Activated CD8-positive, alpha-beta memory T cell treated with anti-CD3 and anti-CD28 coated beads, Interleukin-2, amount 50 U/mL, for 24 hours (primary cell): ENCODE data around the gene XRCC2.

ENCODE experiments used
- DNase-seq: peaks from one replicate; pipeline ENCODE4 v3.0.0-alpha.2; 2020; ENCODE audit errors: extremely low read depth

XRCC2 gene

DNA sequence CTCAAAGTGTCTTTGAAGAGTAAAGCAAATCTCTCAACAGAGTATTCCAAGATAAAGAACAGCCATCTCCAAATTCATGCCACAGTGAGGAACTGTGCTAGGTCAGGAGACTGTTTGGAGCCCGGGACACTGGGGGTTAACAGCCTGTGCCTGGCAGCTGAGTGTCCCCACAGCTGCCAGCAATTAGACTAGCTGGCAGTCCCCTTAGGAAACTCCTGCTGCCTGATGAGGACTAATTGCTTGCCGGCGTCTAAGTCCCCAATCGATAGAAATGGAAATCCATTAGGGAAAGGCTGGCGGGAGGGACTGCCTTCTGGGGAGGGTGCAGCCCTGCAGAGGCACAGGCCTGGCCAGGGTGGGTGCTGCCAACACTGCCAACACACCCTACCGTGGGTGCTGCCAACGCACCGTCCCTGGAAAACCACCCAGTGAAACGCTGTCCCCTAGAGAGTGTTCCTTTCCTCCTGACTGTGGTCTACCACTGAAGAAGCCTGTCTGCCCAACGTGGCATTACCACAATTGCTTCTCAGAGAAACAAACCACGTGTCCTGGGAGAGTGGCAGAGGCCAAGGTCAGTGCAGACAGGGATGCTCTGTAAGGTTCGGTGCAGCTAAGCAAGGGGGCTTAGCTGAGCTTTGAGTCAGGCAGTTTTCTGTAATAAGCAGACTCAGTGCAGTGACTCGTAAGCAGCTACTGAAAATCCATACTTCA lies 60.8 kb downstream of the XRCC2 start:
- no peak for DNase-seq

DNA sequence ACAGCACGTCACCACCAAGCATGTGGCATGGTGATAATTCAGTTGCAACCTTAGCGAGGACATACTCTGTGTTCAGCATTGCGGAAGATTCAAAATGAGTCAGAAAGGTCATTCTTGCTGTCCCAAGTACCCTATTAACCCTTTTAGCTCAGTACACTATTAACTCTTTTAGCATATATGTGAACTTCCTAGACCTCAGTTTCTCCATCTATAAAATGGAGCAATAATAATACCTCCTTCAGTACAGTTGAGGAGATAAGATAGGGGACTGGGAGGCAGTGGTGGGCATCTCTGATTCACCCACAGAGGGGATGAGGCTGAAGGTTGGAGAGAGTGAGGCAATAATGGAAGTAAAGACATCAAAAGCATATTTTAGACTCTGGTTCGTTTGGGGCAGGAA lies 67.3 kb downstream of the XRCC2 start:
- DNase-seq, result no peak

- DNase-seq, result no peak
Measured at GRCh38 chr7:152608208-152608607, 67.7 kb downstream of the XRCC2 start.

GRCh38 chr7:152607007-152607406 lies 68.9 kb downstream of the XRCC2 start:
- DNase-seq, result no peak

DNA sequence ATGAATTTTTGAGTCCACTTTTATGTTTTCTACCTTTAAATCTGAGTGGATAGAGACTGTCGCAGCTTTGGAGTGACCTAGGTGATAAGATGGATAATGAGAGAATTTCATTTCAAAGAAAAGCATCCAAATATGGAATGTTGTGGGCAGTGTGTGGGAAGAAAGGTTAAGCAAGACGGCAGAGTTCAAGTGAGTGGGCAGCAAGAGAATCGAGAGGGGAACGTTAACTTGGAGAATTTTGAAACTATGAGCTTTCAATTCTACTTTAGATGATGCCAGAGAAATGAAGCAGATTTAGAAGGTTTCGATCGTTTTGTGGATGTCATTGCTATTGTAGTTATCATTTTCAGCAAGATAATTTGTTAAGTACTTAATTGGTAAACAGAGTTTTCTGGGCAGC lies 73.0 kb downstream of the XRCC2 start:
- DNase-seq, result no peak

DNA sequence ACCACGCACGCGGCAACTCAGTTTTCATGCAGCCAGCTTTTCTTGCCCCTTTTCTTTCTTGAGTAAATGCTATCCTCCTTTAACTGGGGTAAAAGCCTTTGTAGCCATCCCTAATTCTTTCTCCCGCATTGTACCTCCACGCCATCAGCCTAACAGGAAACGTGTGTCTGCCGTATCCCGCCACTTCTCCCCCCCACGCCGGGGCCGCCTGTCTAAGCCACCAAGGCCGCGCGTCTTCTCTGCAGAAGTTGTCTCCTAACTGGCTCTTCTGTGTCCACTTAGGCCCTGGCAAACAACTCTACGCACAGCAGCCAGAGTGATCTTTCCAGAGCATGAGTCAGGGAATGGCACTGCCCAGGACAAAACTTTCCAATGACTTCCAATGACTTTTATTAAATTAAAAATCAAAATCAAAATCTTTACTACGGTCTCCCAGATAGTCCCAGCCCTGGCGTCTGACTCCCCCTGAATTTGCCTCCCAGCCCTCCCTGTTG lies 74.6 kb downstream of the XRCC2 start:
- no peak for DNase-seq

GRCh38 chr7:152600266-152600665 lies 75.7 kb downstream of the XRCC2 start:
- DNase-seq, result no peak

GRCh38 chr7:152597507-152597906 lies 78.4 kb downstream of the XRCC2 start:
- no peak for DNase-seq

DNA sequence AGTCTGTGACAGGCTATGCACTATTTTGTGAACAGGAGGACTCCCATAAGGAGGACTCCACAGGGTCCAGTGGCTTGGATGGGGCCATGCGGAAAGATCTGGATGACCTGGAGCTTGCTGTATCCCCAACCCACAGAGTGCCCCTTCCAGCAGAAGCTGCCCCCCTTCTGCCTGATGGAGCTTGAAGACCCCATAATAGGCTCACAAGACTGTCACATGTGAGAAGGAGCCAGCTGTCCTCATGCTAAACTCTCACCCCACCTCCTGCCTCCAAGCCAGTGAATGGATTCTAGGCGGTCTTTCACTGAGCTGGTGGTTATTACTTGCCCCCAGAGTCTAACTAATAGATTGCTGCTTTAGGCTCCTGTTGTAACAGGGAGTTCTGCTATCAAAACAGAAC lies 79.1 kb downstream of the XRCC2 start:
- no peak for DNase-seq
